ENCODE data around the gene BANF2.
"Not testable (repeated sequence)": the region's sequence is repeated elsewhere in the genome, so short reads cannot be mapped to it uniquely, and the experiment has no call there.

BANF2 gene

DNA sequence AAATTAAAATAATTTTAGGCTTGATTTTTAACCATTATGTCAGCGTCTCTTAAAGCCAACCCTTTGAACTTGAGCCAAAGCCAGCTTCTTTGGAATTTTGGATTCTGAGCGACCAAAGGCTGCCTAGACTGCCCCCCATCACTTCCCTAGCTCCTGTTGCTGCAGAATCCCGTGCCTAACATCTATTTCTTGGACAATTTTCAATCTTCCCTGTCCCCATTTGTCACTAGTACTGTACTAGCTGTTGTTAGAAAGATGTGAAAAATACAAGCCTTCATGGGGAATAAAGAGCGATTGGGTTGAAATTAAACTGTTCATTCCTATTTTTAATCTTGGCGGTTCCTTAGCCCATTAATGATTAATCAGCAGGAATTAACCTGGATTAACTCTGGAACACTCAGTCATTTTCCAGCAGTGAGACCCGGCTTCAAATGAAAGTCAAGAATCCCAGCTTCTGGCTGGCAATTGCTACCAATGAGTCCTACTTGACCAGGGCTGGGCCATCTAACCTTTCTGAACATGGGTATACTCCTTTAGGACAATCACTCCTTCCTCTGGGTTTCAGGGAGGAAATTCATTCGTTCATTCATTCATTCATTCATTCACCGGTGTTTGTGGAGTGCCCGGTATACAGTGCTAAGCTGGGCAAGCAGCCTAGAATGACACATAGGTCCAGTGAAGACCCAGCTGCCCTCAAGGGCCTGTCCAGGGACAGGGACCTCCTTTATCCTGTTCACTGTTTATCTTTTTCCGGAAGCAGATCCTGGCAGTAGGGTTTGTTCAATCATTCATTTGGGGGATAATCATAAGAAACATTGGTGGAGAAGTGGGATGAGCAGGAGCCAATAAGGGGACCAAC lies 16.3 kb upstream of the BANF2 start:
- DNase-seq, result no peak

DNA sequence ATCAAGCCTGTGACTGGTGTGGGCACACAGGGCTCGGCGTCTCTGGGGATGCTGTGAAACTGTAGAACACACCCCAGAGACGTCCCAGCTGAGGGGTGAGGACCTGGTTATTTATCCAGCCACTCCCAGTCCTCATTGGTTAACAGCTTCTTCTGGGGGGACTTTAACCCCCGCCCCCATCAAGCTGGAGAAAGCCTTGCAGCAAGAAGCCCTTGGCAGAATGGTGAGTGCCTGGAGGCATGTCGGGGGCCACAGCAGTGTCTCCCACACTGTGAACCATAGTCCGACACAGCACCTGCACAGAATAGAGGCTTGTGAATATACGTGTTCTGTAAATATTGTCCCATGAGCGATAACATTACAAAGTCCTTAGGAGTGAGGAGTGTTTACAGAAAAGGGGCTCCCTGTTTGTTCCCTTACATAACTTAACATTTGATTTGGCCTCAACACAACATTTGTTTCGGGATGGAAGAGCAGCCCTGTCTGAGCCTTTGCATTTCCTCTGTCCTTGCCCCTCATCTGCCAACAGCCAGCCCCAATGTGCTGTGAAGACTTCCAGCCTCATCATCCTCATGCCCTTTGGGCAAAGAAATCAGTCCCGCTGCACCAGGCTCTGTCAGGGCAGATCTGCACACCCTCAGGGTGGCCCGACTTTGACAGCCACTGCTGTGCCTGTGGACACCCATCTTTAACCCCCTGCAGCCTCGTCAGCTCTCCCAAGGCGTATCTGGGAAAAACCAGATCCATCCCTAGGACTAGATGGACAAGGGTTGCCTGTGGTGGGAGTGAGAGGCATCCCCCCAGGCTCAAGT lies 15.5 kb upstream of the BANF2 start:
- DNase-seq, result no peak

DNA sequence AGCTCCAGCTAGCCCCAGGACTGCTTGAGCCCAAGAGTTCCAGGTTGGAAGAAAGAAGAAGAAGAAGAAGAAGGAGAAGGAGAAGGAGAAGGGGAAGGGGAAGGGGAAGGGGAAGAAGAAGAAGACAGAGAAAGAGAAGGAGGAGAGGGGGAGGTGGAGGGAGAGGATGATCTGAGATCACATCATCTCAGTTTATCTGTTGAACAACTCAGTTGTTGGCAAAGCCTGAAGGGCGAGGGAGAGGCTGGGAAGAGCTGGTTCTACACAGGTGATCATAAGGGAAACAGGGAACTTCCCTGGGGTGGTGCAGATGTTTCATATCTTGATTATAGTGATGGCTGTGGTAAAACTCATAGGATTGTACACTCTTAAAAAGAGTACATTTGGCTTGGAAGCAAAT lies 14.6 kb upstream of the BANF2 start:
- DNase-seq, result no peak

DNA sequence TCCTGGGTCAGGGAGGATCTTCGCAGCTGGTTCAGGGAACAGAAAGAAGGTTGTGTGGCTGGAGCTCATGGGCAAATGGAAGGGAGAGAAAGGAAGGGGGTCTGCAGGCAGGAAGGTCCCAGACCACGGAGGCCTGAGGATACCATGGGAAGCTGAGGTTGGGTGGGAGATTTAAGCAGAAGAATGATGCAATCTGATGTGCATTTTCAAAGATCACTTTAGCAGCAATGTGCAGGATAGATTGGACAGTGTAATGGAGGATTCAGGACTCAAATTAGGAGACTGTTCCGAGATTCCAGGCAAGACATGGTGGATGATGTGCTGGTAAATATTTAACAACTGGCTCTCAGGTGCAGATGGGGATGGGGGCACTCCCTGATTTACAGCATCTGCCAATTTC lies 12.0 kb upstream of the BANF2 start:
- no peak for DNase-seq

DNA sequence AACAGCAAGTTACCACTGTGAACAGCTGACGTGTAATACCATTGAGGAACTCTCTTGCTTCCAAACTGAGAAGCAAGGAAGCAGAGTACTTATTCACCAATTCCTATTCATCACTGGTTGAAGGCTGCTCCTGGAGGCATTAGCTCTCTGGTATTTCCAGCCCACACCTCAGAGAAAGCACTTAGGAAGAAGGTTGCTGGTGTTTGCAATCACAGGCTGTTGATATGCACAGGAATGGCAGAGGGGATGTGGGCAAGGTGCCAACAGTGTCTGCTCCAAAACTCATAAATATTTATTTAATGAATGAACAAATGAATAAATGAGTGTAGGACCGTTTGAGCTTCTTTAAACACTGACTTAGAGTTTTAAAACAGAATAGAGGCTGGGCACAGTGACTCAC lies 10.8 kb upstream of the BANF2 start:
- DNase-seq, result no peak

DNA sequence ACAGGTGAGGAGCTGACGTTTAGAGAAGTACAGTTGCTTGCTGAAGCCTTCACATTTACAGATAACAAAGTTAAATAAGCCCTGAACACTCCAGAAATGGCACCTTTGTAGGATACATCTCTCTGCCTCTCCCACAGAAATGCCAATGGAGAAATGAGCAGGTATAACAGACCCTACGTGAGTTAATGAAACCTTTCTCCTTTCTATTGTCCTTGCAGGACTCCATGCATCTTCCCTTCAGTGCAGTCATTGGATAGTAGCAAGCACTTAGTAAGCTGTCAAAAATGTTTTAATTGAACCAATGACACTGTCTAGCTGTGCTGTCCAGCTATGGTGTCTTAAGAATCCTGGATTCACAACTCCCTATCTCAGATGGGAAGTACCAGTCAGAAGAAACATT lies 9.6 kb upstream of the BANF2 start:
- DNase-seq, result no peak

DNA sequence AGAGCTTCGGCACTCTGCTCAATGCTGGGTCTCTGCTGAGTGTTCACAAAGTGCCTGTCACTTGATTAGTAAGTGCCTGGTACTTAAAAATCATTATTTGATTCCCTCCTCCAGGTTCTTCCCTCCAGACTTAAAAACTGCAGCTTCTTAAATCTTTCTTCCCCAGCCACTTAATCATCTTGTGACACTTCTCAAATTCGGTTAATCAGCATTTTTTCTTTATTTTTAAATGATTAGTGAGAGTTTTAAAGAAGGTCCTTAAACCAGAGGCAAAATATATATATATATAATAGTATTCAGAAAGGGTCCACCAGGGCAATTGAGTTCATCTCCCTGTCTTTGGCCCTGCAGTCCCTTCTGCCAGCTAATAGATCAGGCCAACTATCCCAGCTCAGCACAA lies 8.0 kb upstream of the BANF2 start:
- no peak for DNase-seq

DNA sequence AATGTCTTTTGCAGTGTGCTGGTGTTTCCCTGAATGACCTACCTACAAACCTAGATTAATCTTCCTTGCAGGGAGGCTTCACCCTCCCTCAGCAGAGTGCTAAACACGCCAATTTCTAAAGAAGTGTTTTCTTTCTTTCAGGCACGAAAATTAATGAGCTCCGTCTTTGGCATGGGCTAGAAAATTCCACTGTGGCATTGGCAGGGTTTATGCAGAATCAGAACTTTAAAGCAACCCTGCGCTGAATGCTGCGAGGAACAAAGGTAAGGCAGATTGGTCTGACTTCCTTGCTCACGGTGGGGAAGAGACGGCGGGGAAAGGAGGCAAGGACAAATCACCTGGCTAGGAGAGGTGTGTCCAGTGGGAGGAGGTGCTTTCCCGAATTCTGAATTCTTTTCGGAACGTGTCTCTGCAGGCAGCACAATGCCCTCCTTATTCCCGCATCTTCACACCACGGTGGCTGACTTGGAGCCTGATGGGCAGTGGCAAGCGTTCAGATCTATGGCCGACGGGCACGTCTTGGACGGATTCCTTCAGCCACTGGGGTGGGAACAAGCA lies 6.2 kb upstream of the BANF2 start:
- no peak for DNase-seq

DNA sequence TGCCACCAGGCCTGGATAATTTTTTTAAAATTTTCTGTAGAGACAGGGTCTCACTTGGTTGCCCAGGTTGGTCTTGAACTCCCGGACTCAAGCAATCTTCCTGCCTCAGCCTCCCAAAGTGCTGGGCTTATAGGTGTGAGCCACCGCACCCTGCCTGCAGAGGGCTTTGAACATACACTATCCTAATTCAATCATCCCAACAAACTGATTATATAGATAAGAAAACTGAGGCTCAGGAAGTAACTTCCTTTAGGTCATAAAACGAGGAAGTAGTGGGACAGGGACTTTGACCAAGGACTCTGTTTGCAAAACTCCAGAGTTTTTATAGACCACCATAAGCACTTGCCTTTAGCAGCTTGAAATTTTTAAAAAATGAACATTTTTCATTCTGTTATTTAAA lies 5.0 kb upstream of the BANF2 start:
- no peak for DNase-seq

DNA sequence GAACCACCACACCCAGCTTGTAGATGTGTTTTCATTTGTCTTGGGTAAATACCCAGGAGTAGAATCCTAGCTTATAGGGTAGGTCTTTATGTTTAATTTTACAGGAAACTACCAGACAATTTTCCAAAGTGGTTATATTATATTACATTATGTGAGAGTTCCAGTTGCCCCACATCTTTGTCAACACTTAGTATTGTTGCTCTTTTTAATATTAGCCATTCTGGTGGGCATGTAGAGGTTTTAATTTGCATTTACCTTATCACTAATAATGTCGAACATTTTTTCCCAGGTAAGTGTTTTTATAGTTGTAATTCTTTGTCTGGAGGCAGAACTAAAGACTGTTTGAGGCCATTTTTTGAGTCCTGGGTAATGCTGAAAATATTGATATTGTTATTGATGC lies 3.5 kb upstream of the BANF2 start:
- DNase-seq, result no peak

DNA sequence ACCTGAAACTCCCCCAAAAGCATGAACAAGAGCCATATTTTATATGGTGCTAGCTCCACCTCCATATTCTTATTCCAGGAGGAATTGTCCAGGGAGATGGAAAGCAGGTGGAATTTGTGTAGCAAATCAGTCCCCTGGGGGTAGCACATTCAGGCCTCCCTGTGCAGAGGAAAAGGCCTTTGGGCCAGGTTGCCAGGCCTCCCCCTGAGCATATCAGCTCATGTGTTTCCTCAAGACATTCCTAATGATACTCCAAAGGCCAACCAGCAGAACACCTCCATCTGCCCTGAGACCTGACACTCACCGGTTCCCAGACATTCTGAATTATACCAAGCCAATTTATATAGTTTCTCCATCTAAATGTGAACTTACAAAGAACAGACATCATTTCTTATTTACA lies 2.6 kb upstream of the BANF2 start:
- DNase-seq, result no peak

DNA sequence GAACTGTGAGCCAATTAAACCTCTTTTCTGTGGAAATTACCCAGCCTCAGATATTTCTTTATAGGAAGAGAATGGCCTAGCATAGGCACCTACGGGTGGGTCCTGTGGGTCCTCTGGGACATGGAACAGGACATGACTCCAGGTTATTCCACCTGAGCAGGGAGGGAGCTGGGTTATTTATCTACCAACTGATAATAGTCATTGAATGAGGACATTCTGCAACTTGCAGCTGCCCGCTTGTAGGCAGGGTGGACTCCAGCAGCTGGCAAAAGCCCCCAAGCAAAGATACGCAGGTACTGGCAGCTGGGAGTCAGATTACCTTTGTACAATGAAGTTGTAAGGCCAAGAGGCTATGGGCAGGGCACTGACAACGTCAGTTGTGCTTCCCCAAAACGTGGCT lies 1.4 kb upstream of the BANF2 start:
- no peak for DNase-seq

DNA sequence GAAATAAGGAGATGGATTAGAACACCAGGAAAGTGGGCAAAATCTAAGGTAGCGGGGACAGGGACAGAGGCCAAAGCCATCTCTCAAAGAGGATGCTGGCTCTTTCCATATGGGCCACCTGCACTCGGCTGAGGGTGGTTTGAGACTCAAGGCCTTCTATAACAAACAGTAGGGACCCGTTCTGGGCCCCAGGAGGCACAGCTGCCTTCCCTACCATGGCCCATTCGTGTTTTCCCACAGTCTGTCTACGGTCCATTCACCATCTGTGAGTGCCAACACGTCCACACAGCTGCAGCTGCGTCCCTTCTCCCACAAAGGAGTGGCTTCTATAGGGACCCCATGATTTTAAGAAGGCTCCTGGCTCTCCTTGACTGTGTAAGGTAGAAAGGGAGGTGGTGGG lies 871 bp downstream of the BANF2 start:
- no peak for DNase-seq

DNA sequence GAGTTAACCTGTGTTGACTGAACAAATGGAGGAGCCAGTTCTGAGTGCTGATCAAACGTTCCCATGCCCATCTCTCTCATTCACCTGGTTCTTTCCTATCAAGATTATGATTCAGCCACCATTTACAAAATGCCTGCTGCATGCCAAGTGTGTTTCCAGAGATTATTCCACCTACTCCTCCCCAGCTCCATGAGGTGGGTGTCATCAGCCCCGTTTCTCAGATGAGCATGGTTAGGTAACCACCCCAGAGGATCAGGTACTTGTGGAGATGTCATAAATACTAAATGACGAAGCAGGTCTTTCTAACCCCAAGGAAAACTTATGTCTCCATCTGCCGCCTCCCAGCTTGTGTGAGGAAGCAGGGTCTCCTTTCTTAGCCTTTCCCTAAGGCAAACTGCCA lies 2.1 kb downstream of the BANF2 start:
- no peak for DNase-seq

DNA sequence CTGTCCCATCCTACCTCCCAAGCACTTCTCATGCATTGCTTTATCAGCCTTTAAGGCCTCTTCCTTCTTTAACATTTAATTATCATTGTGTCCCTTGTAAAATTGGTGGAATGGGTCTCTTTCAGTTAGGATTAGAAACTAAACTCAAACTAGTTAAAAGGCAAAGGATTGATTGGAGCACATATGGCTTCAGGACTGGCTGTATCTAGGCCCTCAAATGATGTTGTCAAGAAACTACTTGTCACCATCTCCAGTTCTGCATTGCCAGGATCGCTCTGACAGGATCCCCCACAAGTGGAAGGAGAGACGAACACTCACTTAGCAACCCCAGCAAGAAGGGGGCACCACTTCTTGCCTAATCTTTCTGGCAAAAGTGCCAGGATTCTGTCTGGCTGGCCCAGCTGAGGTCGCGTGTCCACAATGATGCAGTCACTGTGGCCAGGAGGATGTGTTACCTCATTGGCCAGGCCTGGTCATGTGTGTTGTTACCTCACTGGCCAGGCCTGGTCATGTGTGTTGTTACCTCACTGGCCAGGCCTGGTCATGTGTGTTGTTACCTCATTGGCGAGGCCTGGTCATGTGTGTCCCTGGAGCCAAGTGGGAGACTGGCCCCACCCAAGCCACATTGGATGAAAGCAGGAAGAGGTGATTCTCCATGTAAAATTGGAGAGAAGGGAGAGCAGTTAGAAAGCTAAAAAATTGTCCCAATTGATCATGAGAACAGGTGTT lies 5.0 kb downstream of the BANF2 start:
- DNase-seq, result no peak

DNA sequence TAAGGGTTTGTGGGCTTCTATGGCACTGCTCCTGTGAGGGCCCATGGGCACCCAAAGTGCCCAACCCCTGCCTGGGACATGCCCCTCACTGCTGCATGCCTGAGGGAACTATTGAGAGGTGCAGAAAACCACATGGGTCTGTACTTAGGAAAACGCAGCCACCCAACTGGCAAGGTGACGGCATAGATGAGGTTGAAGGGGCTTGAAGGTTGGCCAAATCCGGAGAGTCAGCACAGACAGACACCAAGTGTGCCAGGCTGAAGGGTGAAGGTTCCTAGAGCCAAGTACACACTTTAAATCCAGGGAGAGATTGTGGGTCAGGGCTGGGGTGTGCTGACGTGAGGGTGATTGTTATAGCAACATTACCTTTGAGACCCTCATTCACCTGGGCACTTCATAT lies 6.2 kb downstream of the BANF2 start:
- no peak for DNase-seq

DNA sequence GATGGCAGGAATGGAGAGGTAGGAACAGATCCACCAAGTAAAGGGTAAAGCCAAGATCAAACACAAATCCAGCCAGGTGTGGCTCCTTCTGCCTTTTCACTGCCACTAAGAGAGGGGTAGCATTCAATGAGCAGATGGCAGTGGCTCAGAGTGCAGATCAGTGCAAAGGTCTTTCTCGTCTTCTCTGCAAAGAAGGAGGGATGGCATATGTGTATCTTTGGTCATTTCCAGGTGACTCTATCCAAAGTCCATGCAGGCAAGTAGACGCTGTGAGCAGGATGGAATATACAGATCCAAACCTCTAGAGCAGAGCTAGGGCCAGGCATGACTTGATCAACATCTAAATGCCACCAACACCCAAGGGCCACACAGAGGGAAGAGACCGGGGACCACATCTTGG lies 6.9 kb downstream of the BANF2 start:
- no peak for DNase-seq

DNA sequence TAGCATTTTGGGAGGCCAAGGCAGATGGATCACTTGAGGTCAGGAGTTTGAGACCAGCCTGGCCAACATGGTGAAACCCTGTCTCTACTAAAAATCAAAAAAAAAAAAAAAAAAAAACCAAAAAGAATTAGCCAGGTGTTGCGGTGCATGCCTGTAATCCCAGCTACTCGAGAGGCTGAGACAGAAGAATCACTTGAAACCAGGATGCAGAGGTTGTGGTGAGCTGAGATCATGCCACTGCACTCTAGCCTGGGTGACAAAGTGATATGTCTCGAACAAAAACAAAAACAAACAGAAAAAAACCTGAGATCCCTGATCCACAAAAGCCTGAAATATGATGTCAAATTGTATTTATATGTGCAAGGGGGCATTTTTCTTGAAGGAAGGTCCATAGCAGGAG lies 8.2 kb downstream of the BANF2 start:
- not testable (repeated sequence) for DNase-seq

DNA sequence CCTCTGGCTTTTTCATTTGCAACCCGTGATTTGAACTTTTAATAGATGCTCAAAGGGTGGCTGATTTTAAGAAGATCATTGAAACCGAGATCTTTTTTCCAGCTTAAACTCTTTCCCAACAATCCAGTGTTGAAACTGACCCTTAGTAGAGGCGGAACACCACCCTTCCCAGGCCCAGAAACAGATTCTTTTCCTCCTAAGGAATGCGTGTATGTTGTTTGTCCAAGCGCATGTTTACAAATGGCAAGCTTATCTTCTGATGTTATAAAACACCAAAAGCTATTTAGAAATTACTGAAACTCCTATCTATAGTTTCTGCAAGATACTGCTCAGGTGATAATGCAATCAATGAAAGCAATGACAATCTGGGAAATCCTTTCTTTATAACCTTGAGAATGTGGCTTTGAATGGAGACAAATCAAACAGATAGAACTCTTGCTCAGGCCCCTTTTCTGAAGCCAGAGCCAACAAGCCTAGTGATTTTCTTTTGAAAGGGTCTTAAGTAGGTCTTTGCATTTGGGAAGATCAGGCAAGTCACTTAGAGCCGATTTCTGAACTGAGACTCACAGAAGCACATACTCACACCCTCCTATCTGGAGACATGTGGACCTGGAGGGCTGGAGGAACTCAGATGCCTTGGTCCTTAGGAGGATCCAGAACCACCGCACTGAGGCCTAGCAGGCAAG lies 9.1 kb downstream of the BANF2 start:
- DNase-seq, result no peak

DNA sequence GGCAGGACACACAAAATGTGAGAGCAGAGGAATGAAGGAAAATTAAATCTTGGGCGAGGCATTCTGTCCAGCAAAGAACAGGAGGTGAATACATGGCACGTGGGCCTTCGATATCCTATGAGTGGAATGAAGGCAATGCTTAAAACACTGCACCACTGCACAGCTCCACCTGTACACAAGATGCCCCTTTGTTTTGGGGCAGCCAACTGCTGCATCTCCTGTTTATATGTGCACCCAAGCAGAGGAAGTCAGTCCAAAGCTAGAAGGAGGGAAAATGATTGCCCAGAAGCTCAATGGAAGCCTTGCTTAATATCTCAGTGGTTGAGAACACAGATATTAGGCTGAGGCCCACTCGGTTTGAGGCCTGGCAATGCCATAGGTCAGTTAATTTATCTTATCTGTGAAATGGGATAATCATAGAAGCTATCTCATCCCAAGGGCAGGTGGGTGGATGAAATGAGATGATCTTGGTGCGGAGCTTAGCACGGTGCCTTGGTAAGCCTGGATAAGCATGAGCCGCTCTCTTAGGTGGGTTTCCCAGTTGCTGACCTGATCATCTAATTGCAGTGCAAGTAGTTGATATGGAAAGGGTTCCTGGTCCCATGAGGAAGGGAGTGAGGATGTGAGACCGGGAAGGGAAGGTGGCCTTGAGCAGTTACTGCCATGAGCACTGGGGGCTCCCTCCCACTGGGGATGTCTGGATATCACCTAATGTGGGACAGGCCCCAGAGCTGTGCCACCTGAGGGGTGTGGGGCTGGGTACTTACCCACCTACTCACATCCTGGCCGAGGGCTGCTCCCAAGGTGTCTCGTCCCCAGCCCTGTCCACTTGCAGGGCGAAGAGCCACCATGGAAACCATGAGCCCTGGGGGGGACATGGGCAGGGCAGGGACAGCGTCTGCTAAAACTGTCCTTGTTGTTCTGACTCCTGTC lies 9.9 kb downstream of the BANF2 start:
- no peak for DNase-seq

Data from CD4-positive, alpha-beta T cell treated with Interferon alpha-2 for 1 hour (primary cell).